ENCODE measurements around the gene KCNH4. TPM values are rescaled to one million over a fixed set of nuclear protein-coding genes. Genes with fewer than 3 reads are reported as not detected.
"Not testable (repeated sequence)": the region's sequence is repeated elsewhere in the genome, so short reads cannot be mapped to it uniquely, and the experiment has no call there.

The KCNH4 gene
- total RNA-seq, 1 experiment from 2014 or later = 0.28 TPM

DNA sequence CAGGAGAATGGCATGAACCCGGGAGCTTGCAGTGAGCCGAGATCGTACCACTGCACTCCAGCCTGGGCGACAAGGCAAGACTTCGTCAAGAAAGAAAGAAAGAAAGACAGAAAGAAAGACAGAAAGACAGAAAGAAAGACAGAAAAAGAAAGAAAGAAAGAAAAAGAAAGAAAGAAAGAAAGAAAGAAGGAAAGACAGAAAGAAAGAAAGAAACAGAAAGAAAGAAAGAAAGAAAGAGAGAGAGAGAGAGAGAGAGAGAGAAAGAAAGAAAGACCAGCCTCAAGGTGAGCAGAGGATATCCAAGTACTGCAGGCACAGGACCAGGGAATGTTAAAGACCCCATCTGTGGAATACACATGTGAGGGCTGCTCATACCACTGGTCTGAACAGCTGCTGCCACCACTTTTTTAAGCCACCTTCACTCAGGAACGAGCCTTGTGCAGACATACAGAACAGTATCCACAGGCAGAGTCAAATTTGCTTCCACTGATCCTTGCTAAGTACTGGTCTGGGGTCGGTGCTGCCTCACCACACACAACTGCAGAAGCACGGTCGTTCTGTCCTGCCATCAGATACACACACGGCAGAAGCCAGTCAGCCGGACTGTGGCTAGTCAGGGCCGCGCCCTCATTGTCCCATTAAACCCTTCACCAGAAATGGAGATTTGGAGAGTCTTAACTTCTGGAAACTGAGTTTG lies 33.9 kb downstream of the KCNH4 start:
- TF ChIP-seq, protein P1, sequence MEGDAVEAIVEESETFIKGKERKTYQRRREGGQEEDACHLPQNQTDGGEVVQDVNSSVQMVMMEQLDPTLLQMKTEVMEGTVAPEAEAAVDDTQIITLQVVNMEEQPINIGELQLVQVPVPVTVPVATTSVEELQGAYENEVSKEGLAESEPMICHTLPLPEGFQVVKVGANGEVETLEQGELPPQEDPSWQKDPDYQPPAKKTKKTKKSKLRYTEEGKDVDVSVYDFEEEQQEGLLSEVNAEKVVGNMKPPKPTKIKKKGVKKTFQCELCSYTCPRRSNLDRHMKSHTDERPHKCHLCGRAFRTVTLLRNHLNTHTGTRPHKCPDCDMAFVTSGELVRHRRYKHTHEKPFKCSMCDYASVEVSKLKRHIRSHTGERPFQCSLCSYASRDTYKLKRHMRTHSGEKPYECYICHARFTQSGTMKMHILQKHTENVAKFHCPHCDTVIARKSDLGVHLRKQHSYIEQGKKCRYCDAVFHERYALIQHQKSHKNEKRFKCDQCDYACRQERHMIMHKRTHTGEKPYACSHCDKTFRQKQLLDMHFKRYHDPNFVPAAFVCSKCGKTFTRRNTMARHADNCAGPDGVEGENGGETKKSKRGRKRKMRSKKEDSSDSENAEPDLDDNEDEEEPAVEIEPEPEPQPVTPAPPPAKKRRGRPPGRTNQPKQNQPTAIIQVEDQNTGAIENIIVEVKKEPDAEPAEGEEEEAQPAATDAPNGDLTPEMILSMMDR (conservative IDR thresholded peaks at IDR 0.05; ENCODE audit: low read depth, low read length) = no peak
- no peak for TF ChIP-seq EZH2 (IDR thresholded peaks at IDR 0.05; ENCODE audit: borderline replicate concordance, low read depth, low read length, poor library complexity, severe bottlenecking)
- H3K4me3 ChIP-seq (ENCODE audit: low read depth, low read length, poor library complexity, severe bottlenecking) = no peak overlapping the region
- no peak overlapping the region for H3K27ac ChIP-seq (ENCODE audit: low read depth, low read length, poor library complexity, severe bottlenecking)
- no peaks in the 10 kb centered on the region for H3K36me3 ChIP-seq (ENCODE audit: insufficient read depth, low read length, poor library complexity, severe bottlenecking)
- CTCF ChIA-PET = no interaction called here
- DNase-seq (ENCODE audit: low spot score) = no peak
- intact Hi-C loops (cut with micrococcal nuclease; ENCODE audit: unreplicated experiment) = no loop called here
- H3K4me1 ChIP-seq (ENCODE audit: insufficient read depth, low read length, poor library complexity, severe bottlenecking) = no peaks in the 10 kb centered on the region
- BruUV-seq (replicated peaks) = no TSS peak
- POLR2A ChIA-PET (ENCODE audit: low non-redundant PET) = no interaction called here
- H3K27me3 ChIP-seq (replicated peaks; ENCODE audit: insufficient read depth, low read depth, low read length, poor library complexity) = no peaks in the 10 kb centered on the region
- H3K9me3 ChIP-seq (ENCODE audit: low read depth, low read length, poor library complexity, severe bottlenecking) = no peaks in the 10 kb centered on the region

DNA sequence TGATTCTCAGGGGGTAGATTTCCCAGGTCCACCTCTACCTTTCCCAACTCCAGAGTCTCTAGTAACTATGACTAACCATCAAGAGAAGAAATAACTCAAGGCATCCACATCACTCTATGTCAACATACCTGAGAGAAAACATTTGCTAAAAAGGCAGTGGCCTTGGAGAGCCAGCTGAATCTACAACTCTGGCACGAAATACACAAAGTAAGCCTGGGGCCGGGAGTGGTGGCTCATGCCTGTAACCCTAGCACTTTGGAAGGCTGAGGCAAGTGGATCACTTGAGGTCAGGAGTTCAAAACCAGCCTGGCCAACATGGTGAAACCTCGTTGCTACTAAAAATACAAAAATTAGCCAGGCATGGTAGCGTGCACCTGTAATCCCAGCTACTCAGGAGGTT lies 37.8 kb downstream of the KCNH4 start:
- DNase-seq (ENCODE audit: low spot score); H3K4me3 ChIP-seq (ENCODE audit: low read depth, low read length, poor library complexity, severe bottlenecking); H3K4me1 ChIP-seq (ENCODE audit: insufficient read depth, low read length, poor library complexity, severe bottlenecking); POLR2A ChIA-PET (ENCODE audit: low non-redundant PET); H3K27ac ChIP-seq (ENCODE audit: low read depth, low read length, poor library complexity, severe bottlenecking); H3K9me3 ChIP-seq (ENCODE audit: low read depth, low read length, poor library complexity, severe bottlenecking); intact Hi-C loops (cut with micrococcal nuclease; ENCODE audit: unreplicated experiment); H3K36me3 ChIP-seq (ENCODE audit: insufficient read depth, low read length, poor library complexity, severe bottlenecking); H3K27me3 ChIP-seq (replicated peaks; ENCODE audit: insufficient read depth, low read depth, low read length, poor library complexity); BruUV-seq (replicated peaks); CTCF ChIA-PET: not testable (repeated sequence)

DNA sequence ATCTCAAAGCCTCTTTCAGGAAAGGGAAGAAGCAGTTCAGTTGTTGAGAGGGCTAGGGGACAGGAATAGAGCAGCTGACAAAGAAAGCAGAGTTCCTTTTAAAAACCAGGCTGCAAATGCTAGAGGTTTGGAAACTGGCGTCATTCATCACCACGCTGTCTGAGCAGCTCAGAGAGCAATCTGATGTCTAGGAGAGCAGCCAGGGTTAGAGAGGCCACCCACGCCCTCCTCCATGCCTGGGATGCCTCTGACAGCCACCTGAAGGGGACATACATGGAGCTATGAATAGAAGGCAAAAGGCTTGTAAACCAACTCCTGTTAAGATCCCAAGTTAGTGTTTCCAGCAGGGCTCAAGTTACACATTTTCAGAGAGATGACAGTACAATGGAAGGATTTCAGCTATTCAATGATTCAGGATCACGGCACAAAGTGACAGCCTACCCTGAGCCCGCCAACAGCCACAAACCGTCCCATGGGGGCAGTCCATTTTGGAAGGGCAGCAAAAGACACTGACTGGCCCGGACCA lies 38.5 kb downstream of the KCNH4 start:
- intact Hi-C loops (cut with micrococcal nuclease; ENCODE audit: unreplicated experiment) = no loop called here
- H3K27me3 ChIP-seq (replicated peaks; ENCODE audit: insufficient read depth, low read depth, low read length, poor library complexity) = no peaks in the 10 kb centered on the region
- H3K4me1 ChIP-seq (ENCODE audit: insufficient read depth, low read length, poor library complexity, severe bottlenecking) = no peaks in the 10 kb centered on the region
- no TSS peak for BruUV-seq (replicated peaks)
- no peak overlapping the region for H3K4me3 ChIP-seq (ENCODE audit: low read depth, low read length, poor library complexity, severe bottlenecking)
- DNase-seq (ENCODE audit: low spot score) = no peak
- POLR2A ChIA-PET (ENCODE audit: low non-redundant PET) = interaction anchor here (0.5 kb wide), 1 partner anchor 127 kb away, joined by 3 read pairs; no protein-coding TSS in a partner anchor
- no peaks in the 10 kb centered on the region for H3K9me3 ChIP-seq (ENCODE audit: low read depth, low read length, poor library complexity, severe bottlenecking)
- H3K27ac ChIP-seq (ENCODE audit: low read depth, low read length, poor library complexity, severe bottlenecking) = no peak overlapping the region
- TF ChIP-seq, protein P1 (conservative IDR thresholded peaks at IDR 0.05; ENCODE audit: low read depth, low read length) = no peak
- TF ChIP-seq EZH2 (IDR thresholded peaks at IDR 0.05; ENCODE audit: borderline replicate concordance, low read depth, low read length, poor library complexity, severe bottlenecking) = no peak
- no peaks in the 10 kb centered on the region for H3K36me3 ChIP-seq (ENCODE audit: insufficient read depth, low read length, poor library complexity, severe bottlenecking)
- CTCF ChIA-PET = interaction anchor here (0.5 kb wide), 1 partner anchor 1530 kb away, joined by 3 read pairs; no protein-coding TSS in a partner anchor

DNA sequence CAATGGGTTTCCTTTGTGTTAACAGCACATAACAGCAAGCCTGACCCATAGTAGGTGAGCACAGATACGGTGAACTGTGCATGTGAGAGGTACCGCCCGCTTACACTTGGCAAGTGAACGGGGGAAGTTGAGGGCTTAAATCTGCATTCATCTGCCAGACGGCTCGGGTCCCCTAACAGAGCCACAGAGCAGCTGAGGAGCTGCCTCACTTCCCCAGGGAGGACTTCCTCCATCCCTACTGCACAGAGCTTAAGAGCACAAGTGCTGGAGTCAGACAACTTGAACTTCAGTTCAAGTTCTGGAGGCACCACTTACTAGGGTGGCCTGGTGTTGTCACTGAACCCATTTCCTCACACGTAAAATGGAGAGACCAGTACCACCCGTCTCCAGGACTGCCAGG lies 39.6 kb downstream of the KCNH4 start:
- no peak overlapping the region for H3K4me3 ChIP-seq (ENCODE audit: low read depth, low read length, poor library complexity, severe bottlenecking)
- ChIA-PET POLR2A (ENCODE audit: low non-redundant PET) (no interaction called here), CTCF (no interaction called here)
- TF ChIP-seq, protein P1 (conservative IDR thresholded peaks at IDR 0.05; ENCODE audit: low read depth, low read length) = no peak
- no peak for TF ChIP-seq EZH2 (IDR thresholded peaks at IDR 0.05; ENCODE audit: borderline replicate concordance, low read depth, low read length, poor library complexity, severe bottlenecking)
- no peaks in the 10 kb centered on the region for H3K9me3 ChIP-seq (ENCODE audit: low read depth, low read length, poor library complexity, severe bottlenecking)
- BruUV-seq (replicated peaks) = no TSS peak
- intact Hi-C loops (cut with micrococcal nuclease; ENCODE audit: unreplicated experiment) = no loop called here
- DNase-seq (ENCODE audit: low spot score) = no peak
- no peaks in the 10 kb centered on the region for H3K36me3 ChIP-seq (ENCODE audit: insufficient read depth, low read length, poor library complexity, severe bottlenecking)
- H3K4me1 ChIP-seq (ENCODE audit: insufficient read depth, low read length, poor library complexity, severe bottlenecking) = no peaks in the 10 kb centered on the region
- H3K27ac ChIP-seq (ENCODE audit: low read depth, low read length, poor library complexity, severe bottlenecking) = no peak overlapping the region
- H3K27me3 ChIP-seq (replicated peaks; ENCODE audit: insufficient read depth, low read depth, low read length, poor library complexity) = no peaks in the 10 kb centered on the region

DNA sequence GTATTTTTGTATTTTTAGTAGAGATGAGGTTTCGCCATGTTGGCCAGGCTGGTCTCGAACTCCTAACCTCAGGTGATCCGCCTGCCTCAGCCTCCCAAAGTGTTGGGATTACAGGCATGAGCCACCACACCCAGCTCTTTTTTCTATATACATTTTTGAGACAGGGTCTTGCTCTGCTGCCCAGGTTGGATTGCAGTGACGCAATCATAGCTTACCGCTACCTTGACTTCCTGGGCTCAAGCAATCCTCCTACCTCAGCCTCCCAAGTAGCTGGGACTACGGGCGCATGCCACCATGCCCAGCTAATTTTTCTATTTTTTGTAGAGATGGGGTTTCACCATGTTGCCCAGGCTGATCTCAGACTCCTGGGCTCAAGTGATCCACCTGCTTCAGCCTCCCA lies 40.3 kb downstream of the KCNH4 start:
- H3K27ac ChIP-seq (ENCODE audit: low read depth, low read length, poor library complexity, severe bottlenecking); H3K9me3 ChIP-seq (ENCODE audit: low read depth, low read length, poor library complexity, severe bottlenecking); CTCF ChIA-PET; POLR2A ChIA-PET (ENCODE audit: low non-redundant PET); DNase-seq (ENCODE audit: low spot score); H3K4me3 ChIP-seq (ENCODE audit: low read depth, low read length, poor library complexity, severe bottlenecking); BruUV-seq (replicated peaks); H3K4me1 ChIP-seq (ENCODE audit: insufficient read depth, low read length, poor library complexity, severe bottlenecking); intact Hi-C loops (cut with micrococcal nuclease; ENCODE audit: unreplicated experiment); H3K27me3 ChIP-seq (replicated peaks; ENCODE audit: insufficient read depth, low read depth, low read length, poor library complexity); H3K36me3 ChIP-seq (ENCODE audit: insufficient read depth, low read length, poor library complexity, severe bottlenecking): not testable (repeated sequence)
